ENCODE measurements around the gene NXPH3.

- TF ChIP-seq EZH2 (IDR thresholded peaks at IDR 0.05; ENCODE audit: borderline replicate concordance) (no peak), EZH2phosphoT487 (IDR thresholded peaks at IDR 0.05; ENCODE audit: low read depth, severe bottlenecking, unreplicated experiment) (no peak)
- TF ChIP-seq, protein P1, sequence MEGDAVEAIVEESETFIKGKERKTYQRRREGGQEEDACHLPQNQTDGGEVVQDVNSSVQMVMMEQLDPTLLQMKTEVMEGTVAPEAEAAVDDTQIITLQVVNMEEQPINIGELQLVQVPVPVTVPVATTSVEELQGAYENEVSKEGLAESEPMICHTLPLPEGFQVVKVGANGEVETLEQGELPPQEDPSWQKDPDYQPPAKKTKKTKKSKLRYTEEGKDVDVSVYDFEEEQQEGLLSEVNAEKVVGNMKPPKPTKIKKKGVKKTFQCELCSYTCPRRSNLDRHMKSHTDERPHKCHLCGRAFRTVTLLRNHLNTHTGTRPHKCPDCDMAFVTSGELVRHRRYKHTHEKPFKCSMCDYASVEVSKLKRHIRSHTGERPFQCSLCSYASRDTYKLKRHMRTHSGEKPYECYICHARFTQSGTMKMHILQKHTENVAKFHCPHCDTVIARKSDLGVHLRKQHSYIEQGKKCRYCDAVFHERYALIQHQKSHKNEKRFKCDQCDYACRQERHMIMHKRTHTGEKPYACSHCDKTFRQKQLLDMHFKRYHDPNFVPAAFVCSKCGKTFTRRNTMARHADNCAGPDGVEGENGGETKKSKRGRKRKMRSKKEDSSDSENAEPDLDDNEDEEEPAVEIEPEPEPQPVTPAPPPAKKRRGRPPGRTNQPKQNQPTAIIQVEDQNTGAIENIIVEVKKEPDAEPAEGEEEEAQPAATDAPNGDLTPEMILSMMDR (IDR thresholded peaks at IDR 0.05; ENCODE audit: poor library complexity), result no peak
These were observed 22.4 kb downstream of the NXPH3 start for GRCh38 chr17:49597928-49598655.
